Measurements from ENCODE around the gene CTSC.
"Not testable (repeated sequence)": the region's sequence is repeated elsewhere in the genome, so short reads cannot be mapped to it uniquely, and the experiment has no call there.

CTSC gene

DNA sequence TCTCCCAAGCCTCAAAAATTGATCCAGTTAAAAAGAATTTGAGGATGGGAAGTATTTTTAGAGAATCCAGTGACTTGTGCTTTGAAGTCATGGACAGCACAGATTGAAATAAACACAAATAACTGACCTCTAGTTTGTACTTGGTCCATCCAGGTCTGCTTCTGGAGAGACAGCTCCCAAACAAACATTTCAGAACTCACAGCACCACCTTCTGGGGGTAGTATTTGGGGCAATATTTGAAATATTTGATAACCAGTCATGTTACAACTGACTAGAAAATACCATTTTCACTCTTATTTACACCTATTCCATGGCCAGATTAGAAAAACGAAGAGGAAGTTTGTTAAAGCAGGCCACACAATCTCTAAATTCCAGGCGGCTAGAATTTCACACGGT, 56.2 kb downstream of the CTSC start:
- no peak for DNase-seq (ENCODE audit: low spot score)

GRCh38 chr11:88280673-88281316, 56.7 kb downstream of the CTSC start:
- DNase-seq (ENCODE audit: low spot score) = no peak

DNA sequence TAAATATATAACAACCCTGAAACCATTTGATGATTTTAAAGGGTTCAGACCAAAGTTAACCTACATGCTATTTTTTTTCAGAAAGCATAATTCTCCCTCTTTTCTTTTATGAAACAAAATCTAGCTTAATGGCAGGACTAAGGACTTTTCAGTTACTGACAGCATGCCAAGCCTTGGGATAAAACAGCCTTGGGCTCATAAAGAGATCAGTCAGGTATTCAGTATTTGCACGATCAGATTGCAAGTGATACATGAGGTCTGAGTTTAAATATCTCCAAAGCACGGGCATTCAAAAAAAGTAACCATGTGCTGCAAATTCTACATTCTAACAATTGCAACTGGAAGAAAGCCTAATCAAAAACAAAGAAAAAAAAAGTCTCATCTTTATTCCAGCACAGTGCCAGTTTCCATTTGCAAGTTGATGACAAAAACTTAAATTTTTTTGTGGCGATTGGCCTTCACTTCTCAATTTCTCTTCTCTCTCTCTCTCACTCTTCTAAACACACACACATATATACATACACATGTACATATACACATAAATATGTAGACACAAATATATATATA, 60.1 kb downstream of the CTSC start:
- DNase-seq (ENCODE audit: low spot score) = no peak

DNA sequence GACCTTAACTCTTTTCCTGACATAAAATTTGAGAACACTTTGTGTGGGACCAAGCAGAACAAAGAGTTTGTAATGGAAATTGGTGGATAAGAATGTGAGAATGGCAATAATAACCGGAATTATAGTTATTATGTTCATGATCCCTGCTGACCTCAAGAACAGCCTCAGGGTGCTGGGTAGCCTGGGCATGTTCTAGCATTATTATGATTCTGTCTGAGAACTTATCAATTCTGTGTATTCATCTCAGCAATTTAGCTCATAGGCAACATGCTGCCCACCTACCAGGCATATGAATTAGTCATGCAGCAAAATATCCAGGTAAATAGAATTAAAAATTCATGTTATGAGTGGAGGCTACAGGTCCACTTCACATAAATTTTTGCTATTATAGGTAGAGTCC, 61.9 kb downstream of the CTSC start:
- DNase-seq (ENCODE audit: low spot score) = no peak

DNA sequence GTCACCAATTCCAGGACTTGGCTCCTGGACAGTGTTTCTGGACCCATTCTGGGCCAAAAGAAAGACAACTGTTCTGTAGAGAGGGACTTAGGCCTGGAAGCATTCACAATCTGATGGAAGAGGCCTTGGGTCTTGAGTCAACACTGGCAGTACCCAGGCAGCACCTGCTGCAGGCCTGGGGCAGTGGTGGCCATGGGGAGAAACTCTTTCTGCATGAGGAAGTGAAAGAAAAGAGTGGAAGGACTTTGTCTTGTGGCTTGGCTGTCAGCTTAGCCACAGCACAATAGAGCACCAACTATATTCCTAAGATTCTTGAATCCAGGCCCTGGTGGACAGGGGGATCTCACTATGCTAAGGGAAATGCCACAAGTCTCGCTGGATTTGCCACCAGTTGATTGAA, 70.6 kb downstream of the CTSC start:
- DNase-seq (ENCODE audit: low spot score) = no peak

DNA sequence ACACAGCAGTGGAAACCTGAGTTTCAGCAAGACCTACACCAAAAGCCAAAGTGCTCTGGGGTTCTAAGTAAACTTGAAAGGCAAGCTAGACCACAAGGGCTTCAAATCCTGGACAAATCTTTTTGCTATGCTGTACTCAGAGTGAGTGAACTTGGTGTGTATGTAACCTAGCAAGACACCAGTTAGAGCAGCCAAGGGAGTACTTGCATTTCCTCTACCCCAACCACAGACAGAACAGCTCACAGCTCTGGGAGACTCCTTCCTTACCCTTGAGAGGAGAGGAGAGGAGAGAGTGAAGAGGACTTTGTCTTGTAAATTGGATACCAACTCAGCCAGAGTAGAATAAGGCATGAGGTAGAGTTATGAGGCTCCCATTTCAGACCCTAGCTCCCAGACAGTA, 71.4 kb downstream of the CTSC start:
- DNase-seq (ENCODE audit: low spot score) = no peak

GRCh38 chr11:88259431-88259830, 78.1 kb downstream of the CTSC start:
- DNase-seq (ENCODE audit: low spot score) = no peak

GRCh38 chr11:88252208-88252607, 85.3 kb downstream of the CTSC start:
- DNase-seq (ENCODE audit: low spot score) = no peak

DNA sequence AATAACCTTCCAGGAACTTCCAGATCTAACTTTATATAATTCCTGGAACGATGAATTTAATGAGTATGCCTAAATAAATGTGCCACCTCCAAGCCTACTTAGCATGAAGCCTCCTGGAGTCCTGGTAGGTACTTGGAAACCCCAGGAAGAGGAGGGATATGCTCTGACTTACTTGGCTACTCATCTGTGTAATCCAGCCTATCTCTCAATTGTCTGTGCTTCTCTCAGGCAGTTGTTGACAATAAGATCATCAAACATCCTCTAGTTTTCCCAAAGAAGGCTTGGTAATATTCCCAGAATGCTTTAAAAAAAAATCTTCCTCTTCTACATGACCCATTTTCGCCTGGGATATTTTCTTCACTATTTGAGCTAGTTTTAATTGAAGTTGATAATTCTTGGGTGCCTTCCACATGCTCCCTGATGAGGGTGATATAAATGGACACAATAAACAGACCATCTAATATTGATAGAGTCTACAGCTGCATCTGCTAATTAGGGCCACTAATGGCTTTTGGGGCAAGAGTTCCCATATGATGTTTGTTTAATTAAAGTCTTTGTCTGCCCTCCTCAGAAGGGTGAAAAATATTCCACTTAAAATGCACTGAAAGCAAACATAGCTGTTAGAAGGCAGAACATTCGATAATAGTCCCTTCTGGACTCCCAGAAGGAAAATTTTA, 86.8 kb downstream of the CTSC start:
- no peak for DNase-seq (ENCODE audit: low spot score)

DNA sequence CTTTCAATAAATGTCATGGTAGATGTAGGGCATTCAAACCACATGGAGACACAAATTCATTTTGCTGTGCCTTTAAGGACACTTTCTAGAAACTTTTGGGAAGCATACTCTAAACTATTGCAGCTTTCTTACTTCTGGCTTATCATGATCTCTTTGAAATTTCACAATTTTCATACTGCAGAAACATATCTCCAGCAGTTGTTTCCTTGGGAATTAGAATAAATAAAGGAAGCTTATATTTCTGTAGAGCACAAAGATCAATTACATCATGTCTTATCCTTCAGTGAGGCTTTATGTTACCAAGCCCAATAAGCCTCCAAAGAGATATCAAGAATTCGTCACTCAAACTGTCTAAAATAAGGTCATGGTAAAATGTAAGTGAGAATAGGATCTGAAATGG, 87.8 kb downstream of the CTSC start:
- DNase-seq (ENCODE audit: low spot score) = no peak

DNA sequence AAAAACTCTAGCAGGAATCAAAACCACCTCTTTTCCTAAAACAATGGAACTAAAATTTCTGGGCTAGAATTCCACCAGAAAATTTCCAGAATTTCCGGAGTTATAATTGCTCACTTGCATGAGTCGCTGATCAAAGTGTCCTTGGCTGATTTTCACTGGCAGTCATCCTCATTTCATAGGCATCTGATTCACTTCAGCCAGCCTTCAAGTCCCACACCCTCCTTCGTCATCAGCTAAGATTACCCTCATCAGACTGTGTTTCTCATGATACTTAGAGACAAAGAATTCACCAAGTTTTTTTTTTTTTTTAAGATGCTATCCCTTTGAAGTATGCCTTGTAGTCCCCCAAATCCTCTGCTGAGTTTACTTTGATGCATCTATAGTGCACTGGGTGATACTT, 90.8 kb downstream of the CTSC start:
- no peak for DNase-seq (ENCODE audit: low spot score)

- DNase-seq (ENCODE audit: low spot score) = not testable (repeated sequence)
Measured at GRCh38 chr11:88245576-88245975, 92.0 kb downstream of the CTSC start.

All from COLO829 (cell line).